Right forelimb (tissue), 1 donor: ENCODE measurements around the gene CD164.
"Not testable (repeated sequence)": the region's sequence is repeated elsewhere in the genome, so short reads cannot be mapped to it uniquely, and the experiment has no call there.

Source experiments
- DNase-seq: peaks from one replicate; pipeline ENCODE4 v3.0.0-alpha.2; 2018

The CD164 gene

DNA sequence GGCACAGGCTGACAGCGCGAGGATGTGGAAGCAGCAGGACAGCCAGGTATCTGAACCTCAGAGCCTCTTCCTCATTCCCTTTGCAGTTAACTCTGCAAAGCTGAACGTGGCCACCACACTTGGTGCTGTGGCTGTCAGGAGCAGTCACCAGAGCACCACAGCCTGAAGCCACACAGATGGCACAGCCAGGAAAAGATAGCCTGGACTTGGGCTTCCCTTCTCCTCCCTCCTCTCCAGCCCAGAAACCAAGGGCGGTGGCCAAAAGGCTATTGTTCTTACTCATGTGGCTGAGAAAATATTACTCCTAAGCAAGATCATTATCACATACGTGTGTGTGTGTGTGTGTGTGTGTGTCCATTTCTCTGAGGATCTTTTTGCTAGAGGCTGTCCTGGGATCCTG lies 39.8 kb downstream of the CD164 start:
- no peak for DNase-seq

GRCh38 chr6:109340811-109341210 lies 41.5 kb downstream of the CD164 start:
- no peak for DNase-seq

GRCh38 chr6:109339906-109340678 lies 42.2 kb downstream of the CD164 start:
- no peak for DNase-seq

DNA sequence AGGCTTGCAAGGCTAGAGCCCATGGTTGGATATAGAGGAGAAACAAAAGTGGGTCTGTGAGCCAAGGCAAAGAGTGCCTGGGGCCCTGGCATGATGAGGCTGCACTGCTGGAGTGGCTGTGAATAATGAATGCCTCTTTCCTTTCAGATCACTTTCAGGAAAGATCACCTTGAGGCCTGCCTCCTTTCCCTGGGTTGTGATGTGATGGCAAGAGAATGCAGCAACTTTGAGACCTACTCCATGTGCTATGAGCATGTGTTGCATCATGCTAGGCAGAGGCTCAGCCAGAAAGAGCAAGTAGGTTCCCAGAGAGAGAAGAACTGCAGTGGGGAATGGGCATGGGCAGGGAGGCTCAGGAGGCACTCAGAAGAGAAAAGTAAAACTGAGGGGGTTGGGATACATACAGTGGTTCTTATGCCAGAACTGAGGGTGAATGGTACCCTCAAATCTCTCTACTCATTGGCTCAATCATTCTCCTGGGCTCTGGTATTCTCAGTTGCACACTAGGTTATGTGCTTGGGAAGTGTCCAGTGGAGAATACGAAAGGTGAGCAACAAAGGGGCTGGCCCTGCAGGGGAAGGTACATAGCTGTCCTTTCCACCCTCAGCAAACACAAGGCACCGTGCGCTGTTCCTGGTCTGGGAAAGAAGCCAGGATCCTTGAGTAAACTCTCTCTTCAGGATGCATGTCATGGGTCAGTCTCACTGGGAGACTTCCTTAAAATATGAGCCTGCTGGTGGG lies 45.9 kb downstream of the CD164 start:
- no peak for DNase-seq

DNA sequence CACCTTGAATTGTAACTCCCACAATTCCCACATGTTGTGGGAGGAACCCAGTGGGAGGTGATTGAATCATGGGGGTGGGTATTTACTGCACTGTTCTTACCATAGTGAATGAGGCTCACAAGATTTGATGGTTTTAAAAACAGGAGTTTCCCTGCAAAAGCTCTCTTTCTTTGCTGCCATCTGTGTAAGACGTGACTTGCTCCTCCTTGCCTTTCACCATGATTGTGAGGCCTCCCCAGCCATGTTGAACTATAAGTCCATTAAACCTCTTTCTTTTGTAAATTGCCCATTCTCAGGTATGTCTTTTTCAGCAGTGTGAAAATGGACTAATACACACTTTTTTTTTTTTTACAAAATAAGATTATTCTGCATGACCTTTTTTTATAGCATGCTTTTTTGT lies 48.4 kb downstream of the CD164 start:
- DNase-seq, result not testable (repeated sequence)

DNA sequence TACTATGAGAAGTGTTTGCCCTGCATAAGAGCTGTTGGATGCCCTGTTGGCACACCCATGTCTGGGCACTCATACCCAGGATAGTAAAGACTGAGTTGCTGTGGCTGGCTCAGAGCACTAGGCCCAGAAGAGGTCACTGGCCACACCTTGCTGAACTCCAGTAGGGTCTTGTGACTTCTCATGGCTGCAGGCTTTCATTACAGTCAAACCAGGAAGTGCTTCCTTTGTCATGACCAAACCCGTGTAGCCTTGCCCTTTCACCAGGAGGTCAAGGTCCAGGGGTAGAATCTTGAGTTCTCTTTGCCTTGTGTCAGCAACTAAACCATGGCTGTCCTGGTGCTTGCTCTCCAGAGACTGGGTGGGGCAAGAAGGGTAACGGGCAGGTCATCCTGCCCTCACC lies 49.5 kb downstream of the CD164 start:
- DNase-seq, result no peak

GRCh38 chr6:109331081-109331480 lies 51.2 kb downstream of the CD164 start:
- no peak for DNase-seq

GRCh38 chr6:109330263-109330662 lies 52.0 kb downstream of the CD164 start:
- DNase-seq, result no peak

DNA sequence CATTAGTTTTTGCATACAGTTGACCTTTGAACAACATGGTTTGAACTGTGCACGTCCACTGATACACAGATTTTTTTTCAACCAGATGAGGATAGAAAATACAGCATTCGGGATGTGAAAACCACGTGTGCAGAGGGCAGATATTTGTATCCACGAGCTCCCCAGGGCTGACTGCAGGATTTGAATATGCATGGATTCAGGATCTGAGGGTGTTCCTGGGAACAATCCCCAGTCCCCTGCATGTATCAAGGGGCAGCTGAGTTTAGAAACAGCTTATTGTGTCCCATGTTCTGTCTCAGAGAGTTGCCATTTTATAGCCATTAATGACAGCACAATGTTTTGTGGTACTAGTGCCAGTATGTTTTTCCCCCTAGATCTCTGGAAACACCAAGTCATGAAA lies 53.6 kb downstream of the CD164 start:
- DNase-seq, result no peak

- no peak for DNase-seq
Observed at GRCh38 chr6:109327959-109328358, 54.3 kb downstream of the CD164 start.

GRCh38 chr6:109327491-109327890 lies 54.8 kb downstream of the CD164 start:
- DNase-seq, result no peak

DNA sequence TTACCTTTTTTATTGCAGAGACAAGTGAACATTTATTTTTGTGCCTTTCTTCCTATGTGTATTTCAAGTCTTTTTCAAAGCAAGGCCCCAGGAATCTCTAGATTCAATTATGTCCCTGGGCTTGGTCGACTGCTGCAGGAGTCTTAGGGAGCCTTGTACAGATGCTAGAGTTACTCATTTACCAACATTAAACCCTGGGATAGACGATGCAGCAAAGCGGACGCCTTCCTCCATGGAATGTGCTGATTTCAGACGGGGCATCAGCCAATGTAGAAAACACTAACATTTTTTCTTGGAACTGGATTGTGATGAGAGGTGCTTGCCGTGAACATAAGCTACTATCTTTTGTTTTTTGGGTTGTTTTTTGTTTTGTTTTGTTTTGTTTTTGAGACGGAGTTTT lies 55.9 kb downstream of the CD164 start:
- DNase-seq, result no peak

GRCh38 chr6:109325400-109325801 lies 56.9 kb downstream of the CD164 start:
- no peak for DNase-seq

DNA sequence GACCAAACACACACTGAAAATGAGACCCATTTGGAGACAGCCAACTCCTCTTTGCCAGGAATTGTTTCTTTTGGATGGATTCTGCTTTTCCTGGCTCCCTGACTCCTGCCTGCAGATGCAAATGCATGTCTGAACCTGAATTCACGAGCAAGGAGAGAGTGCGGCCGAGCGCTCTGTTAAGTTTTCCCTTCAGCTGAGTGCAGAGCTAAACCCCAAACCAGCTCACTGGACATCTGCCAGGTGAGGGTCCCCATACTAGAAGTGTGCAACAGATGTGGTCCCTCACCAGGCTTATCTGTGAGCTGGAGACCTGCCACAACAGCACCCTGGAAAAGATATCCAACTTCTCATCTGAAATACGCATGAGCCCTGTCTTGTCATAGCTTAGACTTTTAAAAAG lies 59.0 kb downstream of the CD164 start:
- peak; percentile 61 for DNase-seq

GRCh38 chr6:109322825-109323224 lies 59.4 kb downstream of the CD164 start:
- DNase-seq, result no peak

- no peak for DNase-seq
Observed at GRCh38 chr6:109321752-109322151, 60.5 kb downstream of the CD164 start.

DNA sequence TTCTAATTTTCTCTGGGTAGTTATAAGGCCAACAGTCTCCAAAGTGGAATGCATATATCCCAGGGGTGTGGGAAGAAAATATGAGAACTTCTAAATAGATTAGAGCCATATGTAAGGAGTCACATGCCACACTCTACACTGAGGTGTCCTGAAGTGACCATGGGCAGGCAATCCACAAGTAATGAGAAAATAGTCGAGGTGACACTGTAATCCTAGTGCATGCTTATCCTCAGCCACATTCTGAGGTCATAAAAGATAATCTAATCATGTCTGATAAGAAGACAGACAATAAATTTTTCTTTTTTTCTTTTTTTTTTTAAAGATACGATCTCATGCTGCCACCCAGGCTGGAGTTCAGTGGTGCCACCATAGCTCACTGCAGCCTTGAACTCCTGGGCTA lies 62.2 kb downstream of the CD164 start:
- DNase-seq, result no peak

GRCh38 chr6:109318328-109318876 lies 63.9 kb downstream of the CD164 start:
- peak; percentile 61 for DNase-seq

DNA sequence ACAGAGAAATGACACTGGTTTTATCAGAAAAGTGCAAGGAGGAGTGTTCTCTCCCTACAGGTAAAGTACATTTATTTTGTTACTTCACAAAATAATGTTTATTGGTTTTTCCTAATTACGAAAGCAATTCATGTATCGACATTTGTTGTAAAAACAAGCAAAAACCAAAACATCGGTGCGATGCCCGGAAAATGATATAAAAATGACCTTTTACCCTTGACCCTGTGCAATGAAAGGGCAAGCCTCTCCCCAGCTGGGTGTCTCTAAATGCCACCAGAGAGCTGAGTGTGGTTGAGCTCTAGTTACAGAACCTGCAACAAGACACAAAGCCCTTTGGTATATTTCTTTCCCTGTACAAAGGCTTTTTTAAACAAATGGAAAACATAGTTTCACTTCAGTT lies 65.4 kb downstream of the CD164 start:
- no peak for DNase-seq
